RWPE2 (cell line): ENCODE data around the gene LRR1.

Experiments used
- ATAC-seq: fragments of 200-7000 bp; cut with Tn5 transposase; 3 replicates; pipeline ENCODE4 v1.9.1; 2021; ENCODE audit warnings: low read depth
- DNase-seq: peaks from one replicate; pipeline ENCODE4 v3.0.0-alpha.2; 2020; ENCODE audit warnings: low spot score
- H3K27ac ChIP-seq: fragments of 450-650 bp; 2 replicates; pipeline ENCODE4 v1.5.1; 2017; ENCODE audit warnings: mild to moderate bottlenecking; ENCODE audit not compliant: poor library complexity, severe bottlenecking
- H3K27me3 ChIP-seq: fragments of 250-450 bp; sonication (Bioruptor Pico); 2 replicates; pipeline ENCODE4 v1.5.1; 2021; ENCODE audit warnings: mild to moderate bottlenecking, moderate library complexity; ENCODE audit not compliant: insufficient read depth, poor library complexity, severe bottlenecking
- H3K36me3 ChIP-seq: fragments of 250-450 bp; sonication (Bioruptor Pico); 2 replicates; pipeline ENCODE4 v1.5.1; 2020; ENCODE audit warnings: low read depth, mild to moderate bottlenecking, moderate library complexity
- H3K4me1 ChIP-seq: fragments of 250-450 bp; sonication (Bioruptor Pico); 2 replicates; pipeline ENCODE4 v1.5.1; 2021; ENCODE audit warnings: mild to moderate bottlenecking, moderate library complexity; ENCODE audit not compliant: insufficient read depth, poor library complexity, severe bottlenecking
- H3K4me3 ChIP-seq: fragments of 250-450 bp; sonication (Bioruptor Pico); 2 replicates; pipeline ENCODE4 v1.5.1; 2021; ENCODE audit warnings: mild to moderate bottlenecking, moderate library complexity; ENCODE audit not compliant: severe bottlenecking
- H3K9me3 ChIP-seq: fragments of 250-450 bp; sonication (Bioruptor Pico); 2 replicates; pipeline ENCODE4 v1.5.1; 2021; ENCODE audit warnings: mild to moderate bottlenecking, moderate library complexity; ENCODE audit not compliant: severe bottlenecking
- CTCF ChIP-seq: fragments of 450-650 bp; IDR thresholded peaks from one replicate; pipeline ENCODE4 v1.5.1; 2017; ENCODE audit warnings: mild to moderate bottlenecking, moderate library complexity; ENCODE audit not compliant: poor library complexity, severe bottlenecking

The LRR1 gene

DNA sequence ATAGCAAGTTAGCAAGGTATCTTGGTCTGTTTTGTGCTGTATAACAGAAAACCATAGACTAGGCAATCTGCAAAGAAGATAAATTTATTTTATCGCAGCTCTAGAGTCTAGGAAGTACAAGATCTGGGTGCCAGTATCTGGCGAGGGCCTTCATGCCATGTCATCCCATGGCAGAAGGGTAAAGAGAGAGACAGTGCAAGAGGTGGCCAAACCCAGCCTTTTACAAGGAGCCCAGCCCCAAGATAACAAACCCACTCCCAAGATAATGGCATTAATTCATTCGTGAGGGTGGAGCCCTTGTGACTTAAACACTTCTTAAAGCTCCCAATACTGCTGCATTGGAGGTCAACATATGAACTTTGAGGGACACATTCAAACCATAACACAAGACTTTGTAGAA is 29.5 kb upstream of the LRR1 start:
- no peak for ATAC-seq
- Histone ChIP-seq H3K4me3 (no peak overlapping the region), H3K27me3 (no peaks in the 10 kb centered on the region), H3K36me3 (peaks cover 11% of the 10 kb centered on the region), H3K27ac (no peak overlapping the region), H3K9me3 (no peaks in the 10 kb centered on the region), H3K4me1 (no peaks in the 10 kb centered on the region)
- no peak for DNase-seq
- TF ChIP-seq CTCF, result no peak

- no peak for ATAC-seq
- Histone ChIP-seq H3K4me1 (no peaks in the 10 kb centered on the region), H3K36me3 (peaks cover 46% of the 10 kb centered on the region), H3K4me3 (no peak overlapping the region), H3K27me3 (no peaks in the 10 kb centered on the region), H3K27ac (no peak overlapping the region), H3K9me3 (no peaks in the 10 kb centered on the region)
- DNase-seq, result no peak
- TF ChIP-seq CTCF, result no peak
These were observed 24.7 kb upstream of the LRR1 start for GRCh38 chr14:49574038-49574437.

- DNase-seq (no peak), ATAC-seq (no peak)
- Histone ChIP-seq H3K4me1 (peaks cover 10% of the 10 kb centered on the region), H3K9me3 (no peaks in the 10 kb centered on the region), H3K27me3 (no peaks in the 10 kb centered on the region), H3K4me3 (no peak overlapping the region), H3K36me3 (peaks cover 67% of the 10 kb centered on the region), H3K27ac (no peak overlapping the region)
- no peak for TF ChIP-seq CTCF
These were observed 20.6 kb upstream of the LRR1 start for GRCh38 chr14:49578141-49578540.

DNA sequence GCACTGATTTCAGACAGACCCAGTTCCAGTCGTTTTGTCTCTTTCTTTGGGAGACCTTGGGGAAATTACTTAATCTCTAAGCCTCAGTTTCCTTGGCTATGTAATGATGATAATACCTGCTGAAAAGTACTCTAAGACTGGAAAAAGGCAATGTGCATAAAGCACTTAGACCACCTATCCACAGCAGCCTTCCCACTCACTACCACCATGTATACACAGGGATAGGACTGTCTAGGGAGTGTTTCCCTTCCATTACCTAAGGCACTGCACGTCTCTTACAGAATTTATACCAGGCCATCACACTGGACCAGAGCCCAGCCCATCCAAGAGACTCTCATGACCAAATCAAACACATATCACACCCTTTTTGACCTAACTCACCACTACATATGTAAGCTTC is 18.9 kb upstream of the LRR1 start:
- Histone ChIP-seq H3K4me3 (no peak overlapping the region), H3K27ac (no peak overlapping the region), H3K27me3 (no peaks in the 10 kb centered on the region), H3K9me3 (no peaks in the 10 kb centered on the region), H3K4me1 (peaks cover 22% of the 10 kb centered on the region), H3K36me3 (peaks cover 75% of the 10 kb centered on the region)
- ATAC-seq, result no peak
- no peak for DNase-seq
- TF ChIP-seq CTCF, result no peak

DNA sequence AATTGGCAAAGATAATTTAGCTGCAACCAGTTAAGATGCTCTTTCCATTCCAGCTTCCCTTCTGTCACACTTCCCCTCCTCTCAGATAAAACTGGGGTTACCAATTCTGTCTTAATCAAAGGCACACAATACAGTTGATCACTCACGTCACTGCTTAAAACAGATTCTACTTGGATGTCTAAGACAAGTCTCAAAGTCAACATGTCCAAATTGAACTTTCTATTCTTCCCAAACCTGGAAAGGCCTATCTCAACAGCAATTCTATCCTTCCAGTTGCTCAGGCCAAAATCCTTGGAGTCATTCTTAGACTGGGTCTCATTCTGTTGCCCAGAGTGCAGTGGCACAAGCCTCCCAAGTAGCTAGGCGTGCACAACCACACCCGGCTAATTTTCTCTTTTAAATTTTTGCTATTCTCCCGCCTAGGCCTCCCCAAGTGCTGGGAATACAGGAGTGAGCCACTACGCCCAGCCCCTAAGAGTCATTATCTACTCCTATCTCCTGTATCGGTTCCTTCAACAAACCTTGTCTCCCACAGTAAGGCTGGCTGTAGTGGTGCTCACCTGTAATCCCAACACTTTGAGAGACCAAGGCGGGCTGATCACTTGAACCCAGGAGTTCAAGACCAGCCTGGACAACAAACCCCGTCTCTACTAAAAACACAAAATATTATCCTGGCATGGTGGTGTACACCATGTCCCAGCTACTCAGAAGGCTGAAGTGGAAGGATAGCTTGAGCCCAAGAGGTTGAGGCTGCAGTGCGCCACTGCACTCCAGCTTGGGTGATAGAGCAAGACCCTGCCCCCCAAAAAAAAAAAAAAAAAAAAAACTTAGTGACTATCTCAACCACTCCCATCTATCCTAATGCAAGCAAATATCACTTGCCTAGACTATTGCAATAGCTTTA is 17.3 kb upstream of the LRR1 start:
- no peak for ATAC-seq
- H3K36me3 ChIP-seq, result peaks cover 79% of the 10 kb centered on the region
- no peaks in the 10 kb centered on the region for H3K9me3 ChIP-seq
- H3K27ac ChIP-seq, result peak overlapping the region; percentile 12
- no peak overlapping the region for H3K4me3 ChIP-seq
- H3K4me1 ChIP-seq, result peaks cover 22% of the 10 kb centered on the region
- no peak for DNase-seq
- no peak for TF ChIP-seq CTCF
- no peaks in the 10 kb centered on the region for H3K27me3 ChIP-seq
